D341Med (cell line): ENCODE data around the gene CACNA1B.
A peak's percentile ranks its signal among the peaks of the same experiment; 100 is the strongest.
"Not testable (repeated sequence)": the region's sequence is repeated elsewhere in the genome, so short reads cannot be mapped to it uniquely, and the experiment has no call there.

Source experiments
- DNase-seq: peaks from one replicate; pipeline ENCODE4 v3.0.0; 2012; ENCODE audit warnings: low spot score

The CACNA1B gene

DNA sequence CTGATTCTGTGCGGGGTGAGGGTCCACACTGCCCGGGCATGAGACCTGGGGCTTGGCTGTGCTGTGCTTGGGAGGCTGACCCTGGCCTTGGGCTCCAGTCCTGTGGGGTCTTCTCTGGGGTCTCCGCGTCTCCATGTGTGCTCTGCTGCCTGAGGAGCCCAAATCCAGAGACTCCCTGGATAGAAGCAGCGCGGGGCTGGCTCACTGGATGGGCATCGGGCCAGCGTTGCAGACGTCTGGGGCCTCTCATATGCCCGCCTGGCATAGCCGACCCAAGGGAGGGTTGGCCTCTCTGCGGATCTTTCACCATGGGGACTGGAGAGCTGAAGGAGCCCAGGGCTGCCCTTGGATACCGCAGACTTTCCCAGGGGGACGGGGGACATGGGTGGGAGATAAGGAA, 12.4 kb downstream of the CACNA1B start:
- not testable (repeated sequence) for DNase-seq

DNA sequence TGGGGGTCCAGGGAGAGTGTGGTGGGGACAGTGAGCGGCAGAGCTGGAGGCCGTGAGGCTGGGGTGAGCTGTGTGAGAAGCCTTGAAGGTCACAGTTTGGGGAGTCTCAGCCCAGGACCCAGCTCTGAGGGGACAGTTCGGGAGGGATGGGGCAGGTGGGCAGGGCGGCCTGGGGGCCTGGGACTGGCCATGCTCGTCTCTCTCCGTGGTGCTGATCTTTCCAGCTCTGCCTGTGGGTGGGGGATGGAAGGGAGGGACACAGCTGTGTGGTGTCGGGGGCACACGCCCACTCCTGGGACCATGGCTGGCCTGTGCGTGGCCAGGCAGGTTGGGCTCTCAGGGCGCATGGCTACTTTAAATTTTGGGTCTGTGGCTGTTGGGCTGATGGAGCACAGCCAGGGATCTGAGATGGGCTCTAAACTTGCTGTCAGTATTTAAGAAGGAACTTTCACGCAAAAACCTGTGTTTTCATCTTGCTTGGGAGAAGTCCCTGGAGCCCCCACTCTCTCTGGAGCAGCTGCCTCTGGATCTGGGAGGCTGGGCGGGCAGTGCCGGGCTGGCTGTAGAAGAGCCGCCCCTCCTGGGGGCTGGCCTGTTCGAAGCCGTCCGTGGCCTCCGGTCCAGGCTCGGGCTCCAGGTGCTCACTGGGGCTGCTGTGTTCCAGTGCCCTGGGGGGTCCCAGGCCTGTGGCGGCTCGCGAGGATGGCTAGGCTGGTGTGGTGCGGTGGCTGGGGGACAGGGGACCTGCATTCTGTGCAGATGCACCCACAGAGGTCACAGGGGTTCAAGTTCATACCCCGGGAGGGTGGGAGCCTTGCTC, 13.4 kb downstream of the CACNA1B start:
- peak; percentile 29 for DNase-seq

DNA sequence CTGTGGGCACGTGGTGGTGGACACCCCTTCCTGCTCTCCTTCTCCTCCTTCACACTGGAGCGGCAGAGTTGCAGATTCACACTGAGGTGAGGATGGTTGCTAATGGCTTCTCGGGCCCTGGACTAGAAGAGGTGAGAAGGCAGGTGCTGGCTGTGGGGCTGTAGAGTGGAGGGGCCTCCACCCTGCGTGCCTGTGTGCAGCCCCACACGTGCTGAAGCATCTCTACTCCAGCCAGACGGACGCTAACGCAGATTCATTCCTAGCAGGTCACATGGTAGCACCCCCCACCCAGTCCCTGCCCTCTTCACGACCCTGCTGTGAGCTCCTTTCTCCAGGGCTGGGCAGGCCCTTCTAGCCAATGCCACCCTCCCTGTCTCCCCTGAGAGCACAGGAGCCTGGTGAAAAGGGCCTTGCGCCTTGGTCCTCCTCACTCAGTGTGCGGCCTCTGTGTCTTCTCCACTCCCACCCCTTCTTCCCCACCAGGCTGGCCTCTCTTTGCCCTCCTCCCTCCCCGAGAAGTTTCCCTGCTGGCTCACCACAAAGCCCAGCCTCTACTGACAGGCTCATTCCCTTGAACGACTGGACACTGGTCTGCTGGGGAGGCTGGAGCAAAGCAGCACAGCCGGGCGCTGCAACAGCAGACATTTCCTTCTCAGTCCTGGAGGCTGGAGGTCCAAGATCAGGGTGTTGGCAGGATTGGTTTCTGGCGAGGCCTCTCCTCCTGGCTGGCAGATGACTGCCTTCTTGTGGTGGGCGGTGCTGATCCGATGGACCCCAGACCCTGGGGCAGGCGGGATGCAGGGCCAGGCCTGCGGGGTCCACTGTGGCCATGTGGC, 14.2 kb downstream of the CACNA1B start:
- DNase-seq, result peak; percentile 24

DNA sequence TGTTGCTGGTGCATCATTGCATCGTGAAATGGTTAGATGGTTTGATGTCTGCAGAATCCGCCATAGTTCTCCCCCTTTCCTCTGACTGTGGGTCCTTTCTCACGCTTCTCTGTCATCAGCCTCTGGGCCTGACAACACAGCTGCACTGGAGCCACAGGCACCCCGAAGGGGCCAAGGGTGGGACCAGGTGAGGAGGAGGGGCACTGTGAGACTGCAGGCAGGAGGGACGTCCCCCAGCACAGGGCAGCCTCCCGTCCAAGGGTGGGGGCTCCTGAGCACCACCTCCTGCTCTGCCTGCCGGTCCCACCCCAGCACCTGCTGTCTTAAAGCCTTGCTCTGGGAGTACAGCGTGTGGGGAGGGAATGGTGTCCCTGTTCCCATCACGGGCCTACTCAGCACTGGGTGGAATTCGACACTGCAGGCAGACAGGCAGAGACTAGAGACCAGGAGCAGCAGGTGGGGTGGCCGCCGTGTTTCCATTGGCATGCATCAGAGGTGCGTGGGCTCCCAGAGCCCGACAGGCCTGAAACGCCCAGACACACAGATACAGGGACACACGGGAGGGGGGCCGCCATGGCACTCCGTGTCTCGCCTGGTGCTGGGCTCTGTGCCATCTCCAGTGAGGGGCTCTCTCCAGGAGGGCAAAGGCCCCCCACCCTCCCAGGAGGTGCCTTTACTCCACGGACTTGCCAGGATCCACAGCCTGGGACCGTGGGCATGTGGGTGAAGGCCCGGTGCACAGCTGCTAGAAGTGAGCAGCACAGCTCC, 15.0 kb downstream of the CACNA1B start:
- peak; percentile 36 for DNase-seq

DNA sequence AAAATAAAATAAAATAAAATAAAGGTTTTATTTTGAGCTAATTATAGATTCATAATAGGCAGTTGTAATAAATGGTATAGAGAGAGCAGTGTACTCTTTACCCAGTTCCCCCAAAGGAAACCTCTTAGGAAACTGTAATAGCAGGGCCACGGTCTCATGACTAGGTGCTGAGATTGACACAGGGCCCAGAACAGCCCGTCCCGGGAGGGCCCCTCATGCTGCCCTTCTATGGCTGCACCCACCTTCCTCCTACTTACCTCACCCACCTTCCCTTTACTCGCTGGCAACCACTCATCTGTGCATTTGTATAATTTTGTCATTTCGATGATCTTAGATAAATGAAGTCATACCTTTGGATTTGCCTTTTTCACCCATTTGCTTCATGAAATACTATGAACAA, 16.1 kb downstream of the CACNA1B start:
- no peak for DNase-seq

DNA sequence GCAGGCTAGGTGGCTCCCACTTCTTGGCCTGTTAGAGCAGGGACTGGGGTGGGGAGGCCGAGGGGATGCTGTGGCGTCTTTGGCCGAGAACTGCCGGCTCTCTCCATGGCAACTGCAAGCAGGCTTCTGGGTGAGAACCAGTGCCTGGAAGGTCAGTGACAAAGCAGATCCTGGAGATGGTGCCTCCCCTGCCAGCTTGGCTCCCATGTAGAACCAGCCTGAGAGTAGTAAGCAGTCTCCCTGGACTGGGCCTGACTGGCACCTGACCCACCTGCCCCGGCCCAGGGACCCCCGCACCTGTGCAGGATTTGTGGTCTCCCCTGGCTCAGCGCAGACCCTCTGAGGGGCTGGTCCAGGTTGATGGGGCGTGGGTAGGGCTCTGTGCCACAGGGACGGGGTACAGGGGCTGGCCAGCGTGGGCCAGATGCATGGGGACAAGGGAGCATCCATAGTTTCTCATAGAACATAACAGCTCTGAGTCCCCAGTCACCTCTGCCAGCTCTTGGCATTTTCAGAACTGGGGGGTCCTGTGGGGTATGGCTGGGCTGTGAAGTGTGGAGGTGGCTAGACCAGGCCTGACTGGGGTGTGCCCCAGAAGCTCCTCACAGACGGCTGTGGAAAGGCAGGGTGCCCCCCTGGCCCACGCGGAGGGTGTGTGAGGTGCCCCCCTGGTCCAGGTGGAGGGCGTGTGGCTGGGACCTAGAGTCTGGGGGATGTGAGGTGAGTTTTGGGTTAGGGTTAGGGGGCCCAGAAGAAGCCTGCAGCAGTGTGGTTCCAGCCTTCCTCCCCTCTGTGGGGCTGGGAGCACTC, 22.2 kb downstream of the CACNA1B start:
- DNase-seq, result no peak

DNA sequence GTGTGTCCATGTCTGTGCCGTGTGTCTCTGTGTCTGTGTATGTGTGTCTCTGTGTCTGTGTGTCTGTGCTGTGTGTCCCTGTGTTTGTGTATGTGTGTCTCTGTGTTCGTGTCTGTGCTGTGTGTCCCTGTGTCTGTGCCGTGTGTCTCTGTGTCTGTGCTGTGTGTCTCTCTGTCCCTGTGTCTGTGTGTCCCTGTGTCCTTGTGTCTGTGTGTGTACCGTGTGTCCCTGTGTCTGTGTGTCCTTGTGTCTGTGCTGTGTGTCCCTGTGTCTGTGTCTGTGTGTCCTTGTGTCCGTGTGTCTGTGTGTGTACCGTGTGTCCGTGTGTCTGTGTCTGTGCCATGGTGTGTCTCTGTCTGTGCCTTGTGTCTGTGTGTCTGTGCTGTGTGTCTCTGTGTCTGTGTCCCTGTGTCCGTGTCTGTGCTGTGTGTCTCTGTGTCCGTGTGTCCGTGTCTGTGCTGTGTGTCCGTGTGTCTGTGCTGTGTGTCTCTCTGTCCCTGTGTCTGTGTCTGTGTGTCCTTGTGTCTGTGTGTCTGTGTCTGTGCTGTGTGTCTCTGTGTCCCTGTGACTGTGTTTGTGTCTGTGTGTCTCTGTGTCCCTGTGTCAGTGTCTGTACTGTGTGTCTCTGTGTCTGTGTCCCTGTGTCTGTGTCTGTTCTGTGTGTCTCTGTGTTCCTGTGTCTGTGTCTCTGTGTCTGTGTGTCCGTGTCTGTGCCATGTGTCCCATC, 23.2 kb downstream of the CACNA1B start:
- no peak for DNase-seq

DNA sequence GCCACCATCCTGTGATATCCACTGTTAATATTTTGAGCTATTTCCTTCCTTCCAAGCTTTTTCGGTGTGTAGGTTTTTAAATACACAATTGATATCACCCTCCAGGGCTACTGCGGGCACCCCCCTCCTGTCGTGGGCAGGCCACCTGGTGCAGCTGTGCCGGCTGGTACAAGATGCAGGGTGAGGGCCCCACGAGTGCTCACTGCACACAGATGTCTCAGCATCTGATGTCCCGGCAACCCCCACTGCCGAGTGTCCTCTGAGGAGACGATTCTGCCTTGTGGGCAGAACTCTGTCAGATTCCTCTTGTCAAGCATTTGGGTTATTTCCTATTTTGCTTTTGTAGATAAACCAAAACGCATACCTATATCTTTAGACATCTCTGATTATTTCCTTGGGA, 25.1 kb downstream of the CACNA1B start:
- peak; percentile 32 for DNase-seq

DNA sequence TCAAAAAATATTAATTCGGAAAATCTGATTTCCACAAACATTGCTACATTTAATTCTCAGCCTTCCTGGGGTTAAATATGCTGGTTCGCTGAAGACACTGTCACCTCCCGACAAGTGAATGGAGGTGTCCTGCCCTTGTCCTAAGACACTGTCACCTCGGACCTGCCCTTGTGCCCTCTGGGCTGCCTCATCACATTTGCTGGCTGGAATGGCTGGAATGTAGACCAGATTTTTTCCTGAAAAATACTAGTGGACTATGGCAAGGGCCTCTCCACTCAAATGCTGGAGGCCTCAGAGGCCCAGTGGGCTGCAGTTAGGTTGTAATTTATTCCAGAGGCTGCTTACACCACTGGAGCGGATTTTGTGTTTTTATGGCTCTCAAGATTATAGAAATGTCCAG, 28.2 kb downstream of the CACNA1B start:
- no peak for DNase-seq

DNA sequence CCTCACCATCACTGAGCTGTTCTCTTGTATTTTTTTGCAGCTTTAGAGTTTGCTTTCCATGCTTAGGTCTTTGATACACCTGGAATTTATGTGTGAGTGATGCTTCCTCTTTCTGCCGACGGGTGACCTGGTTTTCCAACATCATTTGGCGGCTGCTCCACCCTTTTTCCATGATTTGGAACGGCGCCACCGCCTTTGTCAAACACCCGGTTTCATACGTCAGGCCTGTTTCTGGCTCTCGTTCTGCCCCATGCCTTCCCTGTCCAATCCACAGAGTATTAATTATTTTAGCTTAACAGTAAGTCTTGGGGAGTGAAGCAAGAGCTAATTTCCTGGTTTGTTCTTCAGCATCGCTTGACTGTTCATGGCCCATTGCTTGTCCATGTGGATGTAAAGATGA, 30.2 kb downstream of the CACNA1B start:
- no peak for DNase-seq

DNA sequence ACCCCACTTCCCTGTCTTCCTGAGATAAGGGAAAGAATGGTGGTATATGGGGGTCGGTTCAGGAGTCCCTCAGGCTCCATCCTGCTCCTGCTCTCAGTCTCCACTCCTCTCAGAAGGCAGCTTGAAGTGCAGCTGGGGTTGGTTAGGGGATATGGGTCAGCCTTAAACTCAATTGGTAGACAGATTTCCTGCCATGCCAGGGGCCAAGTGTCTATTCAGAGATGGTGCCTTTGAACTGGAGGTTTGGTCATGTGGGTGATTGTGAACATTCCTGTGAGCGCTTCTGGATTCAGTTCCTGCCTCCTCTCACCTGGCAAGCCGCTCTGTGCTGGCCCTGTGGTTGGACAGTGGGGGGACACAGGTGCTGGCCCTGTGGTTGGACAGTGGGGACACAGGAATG, 35.1 kb downstream of the CACNA1B start:
- no peak for DNase-seq

DNA sequence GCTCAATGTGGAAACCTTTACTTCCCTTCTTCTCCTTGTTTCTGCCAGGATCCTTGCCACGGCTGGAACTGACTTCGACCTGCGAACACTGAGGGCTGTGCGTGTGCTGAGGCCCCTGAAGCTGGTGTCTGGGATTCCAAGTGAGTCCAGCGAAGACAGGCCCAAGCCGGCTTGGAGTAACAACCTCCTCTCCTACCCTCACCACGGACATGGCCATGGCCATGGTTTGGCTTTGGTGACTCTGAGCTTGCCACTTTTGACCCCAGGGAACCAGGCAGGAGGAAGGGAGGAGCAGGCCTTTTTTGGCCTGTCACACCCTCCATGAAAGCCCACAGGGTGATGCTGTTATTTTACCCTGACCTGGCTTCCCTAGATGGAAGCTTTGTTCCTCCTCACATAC, 35.5 kb downstream of the CACNA1B start:
- no peak for DNase-seq

DNA sequence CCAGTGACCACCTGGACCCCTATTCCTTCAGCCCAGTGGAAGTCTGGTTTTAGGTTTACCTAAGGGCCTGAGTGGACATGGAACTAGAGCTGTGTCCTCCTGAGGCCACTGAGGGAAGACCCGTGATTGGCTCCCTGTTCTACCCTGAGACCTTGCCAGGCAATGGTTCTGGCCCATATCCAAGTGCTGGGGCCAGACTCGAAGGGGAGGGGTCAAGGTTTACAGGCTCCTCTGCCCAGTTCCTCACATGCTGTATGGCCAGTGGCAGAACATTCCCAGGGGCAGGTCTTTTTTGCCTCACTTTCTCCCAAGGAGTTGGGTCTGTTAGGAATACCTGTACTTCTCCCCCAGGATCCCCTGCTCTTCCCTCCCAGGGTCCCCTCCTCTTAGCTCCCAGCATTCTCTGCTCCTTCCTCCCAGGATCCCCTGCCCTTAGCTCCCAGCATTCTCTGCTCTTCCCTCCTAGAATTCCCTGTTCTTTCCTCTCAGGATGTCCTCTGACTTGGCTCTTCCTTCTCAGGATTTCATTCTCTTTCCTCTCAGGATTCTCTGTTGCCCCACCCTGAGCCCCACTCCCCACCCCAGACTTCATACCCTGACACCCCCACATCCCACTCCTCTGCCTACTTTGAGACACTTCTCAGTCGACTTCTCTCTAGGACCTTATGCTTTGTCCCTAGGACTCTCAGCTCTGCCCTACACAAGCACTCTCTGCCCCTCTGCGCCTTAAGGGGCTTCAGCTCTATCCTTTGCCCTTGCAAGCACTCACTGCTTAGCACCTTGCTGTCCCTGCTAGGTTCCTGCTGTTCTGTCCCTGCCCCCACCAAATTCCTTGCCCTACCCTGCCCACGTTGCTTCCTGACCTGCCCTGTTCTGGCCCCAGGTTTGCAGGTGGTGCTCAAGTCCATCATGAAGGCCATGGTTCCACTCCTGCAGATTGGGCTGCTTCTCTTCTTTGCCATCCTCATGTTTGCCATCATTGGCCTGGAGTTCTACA, 36.5 kb downstream of the CACNA1B start:
- DNase-seq, result no peak

DNA sequence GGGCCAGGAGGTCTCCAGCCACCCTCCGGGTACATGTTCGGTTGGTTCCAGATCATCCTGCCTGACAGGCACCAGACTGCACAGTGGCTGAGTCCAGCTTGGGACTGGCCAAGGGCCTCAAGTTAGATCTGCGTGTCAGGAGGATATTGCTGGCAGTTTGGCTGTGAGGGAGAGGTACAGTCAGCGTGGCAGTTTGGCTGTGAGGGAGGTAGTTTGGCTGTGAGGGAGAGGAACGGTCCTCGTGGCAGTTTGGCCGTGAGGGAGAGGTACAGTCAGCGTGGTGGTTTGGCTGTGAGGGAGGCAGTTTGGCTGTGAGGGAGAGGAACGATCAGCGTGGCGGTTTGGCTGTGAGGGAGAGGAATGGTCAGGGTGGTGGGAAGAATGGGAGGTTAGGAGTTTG, 39.0 kb downstream of the CACNA1B start:
- no peak for DNase-seq

DNA sequence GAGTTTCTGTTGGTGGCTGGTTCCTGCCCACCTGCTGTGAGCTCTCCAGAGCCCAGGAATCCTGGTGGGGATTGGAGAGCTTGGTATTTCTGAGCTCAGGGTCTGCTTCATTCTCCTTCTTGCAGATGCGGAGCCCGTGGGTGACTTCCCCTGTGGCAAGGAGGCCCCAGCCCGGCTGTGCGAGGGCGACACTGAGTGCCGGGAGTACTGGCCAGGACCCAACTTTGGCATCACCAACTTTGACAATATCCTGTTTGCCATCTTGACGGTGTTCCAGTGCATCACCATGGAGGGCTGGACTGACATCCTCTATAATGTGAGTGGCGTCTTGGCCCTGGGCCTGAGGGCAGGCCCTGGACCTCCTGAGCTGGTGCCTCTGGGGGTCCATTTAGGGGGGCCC, 39.5 kb downstream of the CACNA1B start:
- no peak for DNase-seq

DNA sequence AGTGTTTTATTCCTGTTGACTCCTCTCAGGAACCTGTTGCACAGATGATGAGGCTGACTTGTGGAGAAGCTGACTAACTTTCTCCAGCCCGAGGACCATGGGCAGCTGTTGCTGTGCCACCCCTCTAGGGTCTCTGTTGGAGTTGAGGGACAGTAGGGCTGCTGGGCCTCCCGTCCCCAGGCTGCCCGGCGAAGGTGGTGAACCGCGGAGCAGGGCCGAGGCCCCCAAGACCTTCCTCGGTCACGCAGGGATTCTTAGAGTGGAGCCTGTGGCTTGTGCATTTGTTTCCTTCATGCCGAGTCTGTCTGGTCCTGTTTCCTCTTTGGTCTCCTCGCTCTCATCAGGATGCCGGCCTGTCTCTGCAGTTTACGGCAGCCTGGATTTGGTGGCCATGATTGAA, 40.2 kb downstream of the CACNA1B start:
- DNase-seq, result no peak

DNA sequence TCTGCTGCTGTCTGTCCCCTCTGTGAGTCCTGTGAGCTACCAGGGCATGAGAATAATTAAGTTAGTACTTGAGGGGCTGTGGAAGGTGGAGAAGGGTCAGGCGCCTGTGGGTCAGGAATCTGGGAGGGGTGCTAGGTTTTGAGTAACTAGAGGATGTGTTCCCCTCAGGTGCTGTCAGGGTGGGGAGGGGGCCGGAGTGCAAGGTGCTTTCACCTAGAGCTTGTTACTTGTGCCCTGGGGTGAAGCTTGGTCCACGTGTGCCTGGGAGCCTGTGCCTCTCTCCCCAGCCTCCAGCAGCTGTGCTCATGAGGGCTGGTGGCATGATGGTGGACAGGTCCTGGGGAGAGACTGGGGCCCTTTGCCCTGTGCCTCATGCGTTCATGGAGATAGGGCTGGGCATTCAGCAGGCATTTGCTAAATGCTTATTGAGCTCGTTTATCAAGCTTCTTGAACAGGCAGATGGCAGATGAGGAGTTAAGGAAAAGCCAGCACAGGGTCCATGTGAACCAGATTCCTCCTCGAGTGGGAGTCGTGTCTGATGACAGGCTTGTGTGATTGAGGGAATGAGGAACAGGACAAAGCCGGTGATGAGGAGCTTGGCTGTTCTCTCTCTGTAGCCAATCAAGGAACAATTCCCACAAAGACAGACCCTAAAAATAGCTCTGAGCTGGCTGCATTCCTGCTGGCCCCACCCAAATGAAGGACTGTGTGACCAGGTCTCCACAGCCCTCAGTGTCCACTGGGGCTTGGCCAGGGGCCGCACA, 40.9 kb downstream of the CACNA1B start:
- no peak for DNase-seq

DNA sequence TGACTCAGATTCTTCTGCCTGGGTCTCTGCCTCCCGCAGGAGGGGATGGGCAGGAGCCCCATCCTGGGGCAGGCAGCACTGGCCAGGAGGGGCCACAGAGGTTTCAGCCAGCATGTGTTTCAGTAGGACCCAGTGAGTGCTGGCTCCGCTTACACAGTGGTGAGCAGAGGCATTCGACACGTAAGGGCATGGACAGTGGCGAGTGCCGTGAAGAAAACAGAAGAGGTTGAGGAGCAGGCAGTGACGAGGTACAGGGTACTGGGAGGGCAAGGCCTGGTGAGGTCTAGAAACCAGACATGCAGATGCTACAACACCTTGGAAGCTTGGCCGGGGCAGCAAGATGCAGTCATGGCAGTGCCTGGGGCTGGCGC, 41.5 kb downstream of the CACNA1B start:
- no peak for DNase-seq

DNA sequence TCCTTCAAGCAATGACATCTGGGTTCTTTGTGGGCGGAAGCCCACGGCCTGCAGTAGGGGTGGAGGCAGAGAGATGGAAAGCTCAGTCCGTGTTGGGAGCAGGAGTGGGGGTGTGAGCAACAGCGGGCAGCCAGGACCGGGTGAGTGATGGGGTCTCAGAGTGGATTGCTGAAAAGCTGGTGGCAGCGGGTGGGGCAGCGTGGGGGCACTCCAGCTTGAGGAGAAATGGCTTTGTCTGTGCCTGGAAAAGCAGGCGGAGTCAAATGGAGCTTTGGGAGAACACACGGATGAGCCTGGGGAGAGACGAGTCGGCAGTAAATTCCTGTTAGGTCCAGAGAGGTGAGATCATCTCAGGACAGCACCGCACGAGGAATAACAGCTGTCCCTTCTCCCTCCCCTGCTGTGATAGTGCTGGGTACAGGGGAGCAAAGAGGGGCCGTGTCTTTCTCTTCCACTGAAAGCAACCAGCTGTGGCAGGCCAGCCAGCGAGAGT, 42.1 kb downstream of the CACNA1B start:
- DNase-seq, result no peak
